Activated CD4-positive, alpha-beta T cell treated with anti-CD3 and anti-CD28 coated beads for 1 hour (primary cell): ENCODE measurements around the gene WDR48.

Source experiments
- DNase-seq: peaks from one replicate; pipeline ENCODE4 v3.0.0-alpha.2; 2020

Gene WDR48

DNA sequence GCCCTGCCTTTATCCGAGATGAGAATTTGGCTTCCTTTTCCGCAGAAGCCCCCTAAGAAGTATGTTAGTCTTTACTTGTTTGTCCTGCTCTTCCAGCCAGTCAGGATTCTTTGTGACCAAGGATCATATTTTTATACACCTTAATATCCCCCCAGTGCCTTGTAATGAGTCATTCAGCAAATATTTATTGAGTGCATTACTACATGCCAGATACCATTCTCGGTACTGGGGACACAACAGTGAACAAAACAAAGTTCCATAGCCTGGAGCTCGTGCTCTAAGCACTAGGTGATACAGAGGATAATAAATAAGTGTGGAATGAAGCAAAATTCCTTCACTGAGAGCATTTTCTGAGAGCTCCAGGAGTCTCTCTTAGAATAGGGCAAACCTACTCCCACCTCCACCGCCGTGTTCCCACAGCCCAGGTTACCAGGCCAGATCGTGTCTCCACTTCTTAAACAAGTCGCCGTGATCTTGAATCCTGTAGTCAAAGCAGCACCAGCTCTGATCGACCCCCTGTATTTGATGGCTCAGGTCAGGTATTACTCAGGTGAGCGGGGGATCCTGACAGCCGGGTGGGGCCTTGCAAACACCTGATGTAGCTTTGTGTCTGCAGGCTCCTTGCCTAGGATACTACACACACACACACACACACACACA, 74.2 kb downstream of the WDR48 start:
- no peak for DNase-seq

DNA sequence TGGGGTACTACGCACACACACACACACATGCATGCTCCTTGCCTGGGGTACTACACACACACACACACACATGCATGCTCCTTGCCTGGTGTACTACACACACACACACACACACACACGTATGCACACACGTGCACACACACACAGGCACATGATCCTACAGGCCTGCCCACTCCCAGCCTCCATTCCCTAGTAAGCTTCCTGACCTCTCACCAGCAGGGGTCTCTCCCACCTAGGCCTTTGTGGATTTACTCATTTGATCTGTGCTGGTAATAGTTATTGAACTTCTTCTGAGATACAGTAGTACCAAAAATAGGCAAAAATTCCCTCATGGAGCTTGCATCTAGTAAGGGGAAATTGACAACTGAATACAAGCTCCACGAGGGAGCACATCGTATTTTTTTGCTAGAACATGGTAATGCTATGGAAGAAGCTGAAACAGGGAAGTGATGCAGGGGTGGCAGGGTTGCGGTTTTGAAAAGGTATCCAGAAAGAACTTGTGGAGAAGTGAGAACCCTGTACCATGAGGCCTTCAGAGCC, 74.8 kb downstream of the WDR48 start:
- no peak for DNase-seq

DNA sequence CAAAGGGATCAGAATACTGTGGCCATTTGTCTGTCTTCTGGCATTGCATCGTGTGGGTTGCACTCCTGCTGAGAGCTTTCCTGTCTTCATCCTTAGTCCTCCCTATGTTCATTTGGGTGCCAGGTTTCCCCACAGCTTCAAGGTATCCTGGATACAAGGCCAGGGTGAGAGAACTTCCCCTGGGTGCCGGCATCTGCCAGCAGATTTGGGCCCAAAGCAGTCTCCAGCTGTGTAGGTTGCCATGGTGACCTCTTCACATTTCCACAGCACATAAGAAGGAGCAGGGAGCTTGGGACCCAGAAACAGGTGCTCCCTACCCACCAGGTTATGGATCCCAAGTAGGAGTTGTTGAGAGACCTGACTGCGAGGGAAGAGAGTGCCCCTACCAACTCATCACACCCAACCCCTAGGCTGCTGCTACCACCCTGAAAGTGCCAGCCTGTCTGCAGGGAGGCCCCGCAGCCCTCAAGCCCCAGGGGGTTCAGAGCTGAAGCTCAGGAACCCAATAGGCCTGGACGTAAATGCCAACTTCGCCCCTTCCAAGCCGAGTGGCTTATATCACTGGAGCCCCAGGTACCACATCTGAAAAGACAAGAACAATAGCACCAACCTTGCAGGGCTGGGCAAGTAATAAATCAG, 75.6 kb downstream of the WDR48 start:
- no peak for DNase-seq

DNA sequence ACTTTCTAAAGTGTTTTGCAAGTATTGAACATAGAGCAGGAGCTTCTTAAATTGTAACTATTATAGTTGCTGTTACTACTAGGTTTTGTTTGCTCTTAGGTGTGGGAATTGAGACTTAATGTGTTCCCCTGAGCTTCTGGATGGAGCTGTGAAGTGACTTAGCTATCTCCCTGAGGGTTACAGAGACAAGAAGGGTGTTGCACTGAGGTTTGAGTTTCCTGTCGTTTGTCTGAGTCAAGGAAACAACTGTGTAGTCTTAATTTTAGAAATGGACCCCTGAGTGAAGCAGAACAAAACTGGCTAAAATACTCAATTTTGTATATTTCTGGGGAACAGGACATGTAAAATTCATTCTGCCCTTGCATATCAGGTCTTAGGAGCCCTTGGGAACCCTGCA, 76.1 kb downstream of the WDR48 start:
- DNase-seq: no peak

DNA sequence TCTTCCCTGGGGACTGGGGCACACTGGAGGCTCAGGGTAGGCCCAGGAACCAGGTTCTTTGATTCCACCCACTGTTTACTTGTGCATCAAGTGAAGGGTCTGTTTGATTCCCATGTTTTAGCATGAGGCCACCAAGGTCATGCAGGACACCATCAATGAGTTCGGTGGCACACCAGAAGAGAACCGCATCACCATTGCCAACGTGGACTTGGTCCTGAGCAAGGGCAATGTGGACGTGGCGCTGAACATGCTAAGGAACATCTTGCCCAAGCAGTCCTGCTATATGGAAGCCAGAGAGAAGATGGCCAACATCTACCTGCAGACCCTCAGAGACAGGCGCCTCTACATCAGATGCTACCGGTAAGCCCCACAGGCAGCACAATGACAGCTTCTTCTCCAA, 77.1 kb downstream of the WDR48 start:
- DNase-seq: no peak

DNA sequence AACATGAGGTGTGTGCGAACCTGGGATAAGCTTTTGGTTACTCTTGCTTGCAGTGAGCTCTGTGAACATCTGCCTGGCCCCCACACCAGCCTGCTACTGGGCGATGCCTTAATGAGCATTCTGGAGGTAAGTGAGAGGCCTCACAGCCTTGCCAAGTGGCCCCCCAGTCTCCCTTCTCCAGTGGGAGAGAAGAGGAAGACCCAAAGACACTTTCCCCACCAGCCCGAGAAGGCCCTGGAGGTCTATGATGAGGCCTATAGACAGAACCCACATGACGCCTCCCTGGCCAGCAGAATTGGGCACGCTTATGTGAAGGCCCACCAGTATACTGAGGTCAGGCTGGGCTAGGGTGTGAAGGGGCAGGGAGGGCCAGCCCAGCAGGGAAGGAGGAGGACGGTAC, 78.2 kb downstream of the WDR48 start:
- no peak for DNase-seq

DNA sequence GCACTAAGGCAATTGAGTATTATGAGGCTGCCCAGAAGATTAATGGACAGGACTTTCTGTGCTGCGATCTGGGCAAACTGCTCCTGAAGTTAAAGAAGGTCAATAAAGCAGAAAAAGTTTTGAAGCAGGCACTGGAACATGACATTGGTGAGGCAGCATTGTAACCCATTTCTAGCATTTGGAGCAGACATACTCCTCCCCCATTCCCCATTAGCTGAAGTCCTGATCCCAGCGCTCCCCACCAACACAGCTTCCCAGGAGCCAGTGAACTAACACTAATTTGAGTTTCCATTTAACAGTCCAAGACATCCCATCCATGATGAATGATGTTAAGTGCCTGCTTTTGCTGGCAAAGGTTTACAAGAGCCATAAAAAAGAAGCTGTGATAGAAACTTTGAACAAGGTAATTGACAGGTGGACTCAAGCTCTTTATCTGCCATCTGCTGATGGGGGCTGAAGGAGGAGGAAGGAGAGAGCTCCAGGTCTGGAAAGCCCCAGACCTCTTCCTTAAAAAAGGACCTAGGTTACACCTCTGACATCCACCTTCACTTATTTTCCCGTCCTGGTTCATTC, 79.0 kb downstream of the WDR48 start:
- DNase-seq: no peak

DNA sequence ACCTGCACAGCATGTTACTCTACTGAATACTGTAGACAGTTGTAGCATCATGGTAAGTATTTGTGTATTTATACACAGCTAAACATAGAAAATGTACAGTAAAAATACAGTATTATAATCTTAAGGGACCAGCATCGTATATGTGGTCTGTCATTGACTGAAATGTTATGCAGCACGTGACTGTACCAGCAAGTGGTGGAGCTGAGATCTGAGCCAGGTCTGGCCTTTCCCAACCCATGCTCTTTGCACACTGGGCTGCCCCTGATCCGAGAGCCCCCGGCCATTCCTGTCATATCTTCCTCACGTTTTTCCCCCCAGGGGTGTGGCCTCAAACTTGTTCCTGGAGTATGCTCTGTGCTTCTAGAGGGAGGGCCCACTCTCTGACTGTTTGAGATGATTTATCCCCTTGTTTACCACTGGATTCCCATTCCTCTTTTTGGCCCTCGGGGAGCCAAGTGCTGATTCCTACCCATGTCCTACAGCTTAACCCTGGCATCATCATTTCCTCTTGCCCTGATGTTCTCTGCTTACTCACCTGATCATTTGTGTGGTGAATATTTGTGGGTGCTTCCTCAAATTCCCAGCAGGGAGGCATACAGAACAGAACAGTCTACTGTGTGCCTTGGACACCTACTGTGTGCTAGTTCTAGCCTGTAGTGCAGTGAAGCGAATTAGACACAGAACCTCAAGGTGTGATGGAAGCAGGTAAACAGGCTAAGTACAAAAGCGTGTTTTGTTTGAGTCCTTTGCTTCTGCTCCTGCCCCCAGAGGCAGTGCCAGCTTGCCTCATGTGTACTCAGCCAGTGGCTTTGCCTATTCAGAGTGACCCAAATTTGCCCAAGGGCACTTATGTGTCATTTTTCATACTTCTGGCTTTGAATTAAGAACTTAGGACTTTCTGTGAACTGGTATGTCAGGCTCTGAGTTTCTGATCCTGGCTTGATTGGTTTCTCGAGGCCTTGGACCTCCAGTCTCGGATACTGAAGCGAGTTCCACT, 80.6 kb downstream of the WDR48 start:
- no peak for DNase-seq

DNA sequence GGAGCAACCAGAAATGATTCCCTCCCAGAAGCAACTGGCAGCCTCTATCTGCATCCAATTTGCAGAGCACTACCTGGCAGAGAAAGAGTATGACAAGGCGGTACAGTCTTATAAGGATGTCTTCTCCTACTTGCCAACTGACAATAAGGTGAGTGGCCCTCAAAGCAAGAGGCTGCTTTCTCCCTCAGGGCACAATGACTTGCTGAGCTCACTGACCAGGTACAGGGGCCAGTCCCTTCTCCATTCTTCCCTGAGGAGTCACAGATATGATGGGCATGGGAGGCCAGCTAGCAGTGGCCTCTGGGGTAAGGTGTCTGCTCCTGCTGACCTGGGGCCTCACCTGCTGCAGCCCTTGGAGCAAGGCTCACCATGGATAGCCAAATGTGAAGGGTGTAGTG, 81.3 kb downstream of the WDR48 start:
- DNase-seq: no peak

DNA sequence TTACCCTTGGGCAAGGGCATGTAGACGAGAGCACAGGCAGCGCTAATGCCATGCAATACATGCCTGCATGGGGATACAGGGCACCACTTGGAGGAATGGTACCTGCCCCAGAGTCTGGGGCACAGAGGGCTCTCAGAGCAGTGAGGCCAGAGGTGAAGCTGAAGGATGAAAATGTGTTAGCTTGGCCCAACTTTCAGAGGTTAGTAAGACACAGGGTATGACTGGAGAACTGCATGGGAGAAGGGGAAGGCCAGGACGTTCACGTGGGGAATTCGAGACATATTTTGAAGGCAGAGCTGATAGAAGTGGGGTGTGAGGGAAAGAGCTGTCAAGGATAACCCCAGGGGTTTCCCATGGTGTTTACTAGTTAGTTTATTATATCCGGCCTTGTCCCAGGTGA, 82.0 kb downstream of the WDR48 start:
- DNase-seq: no peak

DNA sequence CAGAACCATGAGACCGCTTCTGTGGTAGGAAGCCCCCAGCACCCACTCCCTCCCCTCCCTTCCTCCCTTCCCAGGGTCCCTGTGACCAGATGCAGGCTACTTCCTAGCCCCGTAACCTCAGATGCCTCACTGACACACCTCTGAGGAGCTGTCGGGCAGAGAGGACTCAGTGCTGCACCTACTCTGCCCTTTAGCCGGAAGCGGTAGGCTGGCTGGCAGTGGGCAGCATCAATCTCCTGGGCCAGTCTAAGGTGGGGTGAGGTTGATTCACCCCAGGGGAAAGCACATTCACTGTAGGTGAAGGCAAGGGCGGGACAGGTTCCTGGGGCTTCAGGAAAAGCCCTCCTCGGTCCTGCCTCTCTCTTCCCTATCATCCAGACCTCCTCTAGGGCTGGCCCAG, 82.5 kb downstream of the WDR48 start:
- DNase-seq: no peak

DNA sequence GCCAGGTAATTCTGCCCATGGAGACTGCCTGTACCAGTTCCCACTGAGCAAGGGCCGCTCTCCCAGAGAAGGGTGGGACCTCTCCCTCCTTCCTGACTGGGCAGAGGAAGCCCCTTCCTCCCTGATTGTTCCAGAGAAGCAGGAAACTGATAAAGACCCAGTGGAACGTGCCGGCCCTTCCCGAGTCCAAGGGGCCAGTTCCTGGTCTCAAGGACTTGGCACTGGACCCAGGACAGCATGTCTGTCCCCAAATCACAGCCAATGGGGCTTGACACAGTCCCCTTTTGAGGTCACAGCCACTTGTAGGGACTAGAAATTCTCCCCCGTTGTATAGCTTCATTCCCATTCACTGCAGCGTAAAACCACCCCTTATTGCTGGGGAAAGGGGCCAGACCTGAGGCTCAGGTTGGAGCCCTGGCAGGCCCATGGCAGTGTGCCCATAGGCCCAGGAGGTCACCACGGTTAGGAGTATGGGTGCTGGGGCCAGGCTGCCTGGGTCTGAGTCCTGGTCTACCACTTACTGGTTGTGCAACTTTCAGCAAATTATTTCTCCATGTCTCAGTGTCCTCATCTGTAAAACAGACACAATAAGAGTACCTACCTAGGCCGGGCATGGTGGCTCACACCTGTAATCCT, 83.5 kb downstream of the WDR48 start:
- DNase-seq: no peak

DNA sequence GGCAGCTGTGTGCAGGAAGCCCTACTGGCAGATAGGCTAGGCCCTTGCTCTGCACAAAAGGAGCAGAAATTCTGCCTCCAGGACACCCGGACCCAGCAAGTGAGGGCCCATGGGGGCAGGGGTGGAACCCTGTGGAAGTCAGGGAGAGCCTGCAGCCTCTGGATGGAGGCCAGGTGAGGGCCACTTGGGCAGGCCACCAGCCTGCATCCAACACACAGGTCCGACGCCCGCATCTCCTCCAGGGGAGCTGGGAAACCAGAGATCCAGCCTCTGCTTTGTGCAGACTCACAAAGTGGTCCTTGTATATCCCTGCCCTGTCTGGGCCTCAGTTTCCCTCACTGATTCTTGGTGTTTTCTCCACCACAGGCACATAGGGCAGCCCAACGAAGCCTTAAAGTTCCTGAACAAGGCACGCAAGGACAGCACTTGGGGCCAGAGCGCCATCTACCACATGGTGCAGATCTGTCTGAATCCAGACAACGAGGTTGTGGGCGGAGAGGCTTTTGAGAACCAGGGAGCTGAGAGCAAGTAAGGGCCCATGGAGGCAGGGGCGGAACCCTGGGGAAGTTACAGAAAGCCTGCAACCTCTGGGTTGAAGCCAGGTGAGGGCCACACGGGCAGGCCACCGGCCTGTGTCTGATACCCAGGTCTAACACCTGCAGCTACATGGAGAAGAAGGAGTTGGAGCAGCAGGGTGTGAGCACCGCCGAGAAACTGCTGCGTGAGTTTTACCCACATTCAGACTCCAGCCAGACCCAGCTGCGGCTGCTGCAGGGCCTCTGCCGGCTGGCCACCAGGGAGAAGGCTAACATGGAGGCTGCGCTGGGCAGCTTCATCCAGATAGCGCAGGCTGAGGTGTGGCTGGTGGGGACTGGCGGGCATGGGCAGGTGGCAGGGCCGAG, 85.0 kb downstream of the WDR48 start:
- DNase-seq: no peak

DNA sequence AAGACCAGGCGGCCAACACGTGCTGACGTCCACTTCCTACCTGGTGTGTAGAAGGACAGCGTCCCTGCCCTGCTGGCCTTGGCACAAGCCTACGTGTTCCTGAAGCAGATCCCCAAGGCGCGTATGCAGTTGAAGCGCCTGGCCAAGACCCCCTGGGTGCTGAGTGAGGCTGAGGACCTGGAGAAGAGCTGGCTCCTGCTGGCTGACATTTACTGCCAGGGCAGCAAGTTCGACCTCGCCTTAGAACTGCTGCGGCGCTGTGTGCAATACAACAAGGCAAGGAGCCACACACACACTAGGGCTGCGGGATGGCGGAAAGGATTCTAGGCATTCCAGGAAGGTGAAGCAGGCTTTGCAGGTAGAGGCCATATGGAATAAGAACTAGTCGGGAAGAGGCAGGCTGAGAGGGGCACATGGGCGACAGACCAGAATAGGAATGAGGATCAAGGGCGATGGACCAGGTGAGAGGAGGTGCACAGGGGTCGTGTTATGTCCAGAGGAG, 85.7 kb downstream of the WDR48 start:
- DNase-seq: no peak

DNA sequence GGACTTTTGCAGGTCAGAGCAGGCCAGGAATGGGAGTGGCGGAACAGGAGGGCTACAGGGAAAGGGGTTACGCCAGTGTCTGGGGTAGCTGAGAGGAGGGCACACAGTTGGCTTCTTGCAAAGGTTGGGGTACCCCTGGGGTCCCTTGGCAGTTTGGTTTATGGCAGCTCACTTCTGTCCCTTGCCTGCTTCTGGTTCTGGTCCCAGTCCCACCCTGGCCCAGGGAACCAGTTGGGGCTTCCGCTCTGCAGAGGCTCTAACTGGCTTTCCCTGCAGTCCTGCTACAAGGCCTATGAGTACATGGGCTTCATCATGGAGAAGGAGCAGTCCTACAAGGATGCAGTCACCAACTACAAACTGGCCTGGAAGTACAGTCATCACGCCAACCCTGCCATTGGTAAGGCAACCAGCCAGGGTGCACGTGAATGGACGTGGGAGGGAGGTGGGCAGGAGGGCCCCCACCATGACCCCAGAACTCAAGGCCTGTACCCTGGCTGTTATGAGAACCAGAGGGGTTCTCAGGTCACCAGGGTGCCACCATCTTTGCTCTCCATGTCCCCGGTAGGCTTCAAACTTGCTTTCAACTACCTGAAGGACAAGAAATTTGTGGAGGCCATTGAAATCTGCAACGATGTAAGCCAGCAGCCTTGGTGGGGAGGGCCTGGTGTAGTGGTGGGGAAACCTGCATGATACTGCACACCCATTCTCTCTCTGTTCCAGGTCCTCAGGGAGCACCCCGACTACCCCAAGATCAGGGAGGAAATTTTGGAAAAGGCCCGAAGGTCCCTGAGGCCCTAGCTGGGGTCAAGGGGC, 86.4 kb downstream of the WDR48 start:
- no peak for DNase-seq

DNA sequence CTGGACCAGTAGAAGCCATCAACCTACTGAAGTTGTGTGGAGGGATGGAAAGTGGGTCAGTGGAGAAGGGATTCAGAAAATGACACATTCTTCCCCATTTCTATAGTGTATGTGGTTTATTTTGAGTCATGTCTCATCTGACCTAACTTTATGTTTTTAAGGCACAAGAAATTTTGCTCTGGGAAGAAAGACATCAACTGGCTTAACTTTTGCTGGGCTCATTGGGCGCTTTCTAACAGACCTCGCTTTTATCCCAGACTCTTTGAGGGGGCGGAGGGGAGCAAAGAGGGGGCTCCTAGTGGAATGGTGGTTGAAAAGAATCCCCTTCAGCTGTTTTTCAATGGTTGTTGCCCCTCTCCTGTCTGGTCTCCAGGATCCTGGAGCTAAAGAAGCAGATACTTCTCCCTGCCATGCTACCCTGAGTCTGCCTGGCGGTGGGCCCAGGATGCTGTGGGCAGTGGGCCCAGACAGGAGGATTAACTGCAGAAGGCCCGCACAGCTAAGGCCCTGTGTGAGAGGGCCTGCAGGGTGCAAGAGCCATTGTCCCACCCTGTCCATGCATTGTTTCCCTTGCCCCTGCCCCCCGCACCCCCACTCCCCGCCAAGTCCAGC, 87.1 kb downstream of the WDR48 start:
- no peak for DNase-seq

DNA sequence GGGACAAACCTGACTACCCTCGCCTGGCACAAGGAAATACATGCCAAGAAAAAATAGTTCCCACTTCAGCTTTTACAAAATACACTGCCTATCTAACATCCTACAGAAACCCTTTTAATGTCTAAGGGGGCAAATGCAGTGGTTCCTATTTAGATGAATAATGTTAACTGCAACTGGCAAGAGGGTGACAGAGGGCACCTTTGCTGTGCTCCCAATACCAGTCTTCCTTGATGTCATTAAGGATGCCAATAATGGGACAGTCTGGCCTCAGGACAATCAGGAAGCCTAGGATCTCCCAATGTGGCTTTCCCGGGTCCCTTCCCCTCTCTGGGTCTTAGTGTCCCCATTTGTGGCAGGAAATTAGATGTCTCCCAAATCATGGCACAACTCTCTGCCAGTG, 87.6 kb downstream of the WDR48 start:
- DNase-seq: no peak

DNA sequence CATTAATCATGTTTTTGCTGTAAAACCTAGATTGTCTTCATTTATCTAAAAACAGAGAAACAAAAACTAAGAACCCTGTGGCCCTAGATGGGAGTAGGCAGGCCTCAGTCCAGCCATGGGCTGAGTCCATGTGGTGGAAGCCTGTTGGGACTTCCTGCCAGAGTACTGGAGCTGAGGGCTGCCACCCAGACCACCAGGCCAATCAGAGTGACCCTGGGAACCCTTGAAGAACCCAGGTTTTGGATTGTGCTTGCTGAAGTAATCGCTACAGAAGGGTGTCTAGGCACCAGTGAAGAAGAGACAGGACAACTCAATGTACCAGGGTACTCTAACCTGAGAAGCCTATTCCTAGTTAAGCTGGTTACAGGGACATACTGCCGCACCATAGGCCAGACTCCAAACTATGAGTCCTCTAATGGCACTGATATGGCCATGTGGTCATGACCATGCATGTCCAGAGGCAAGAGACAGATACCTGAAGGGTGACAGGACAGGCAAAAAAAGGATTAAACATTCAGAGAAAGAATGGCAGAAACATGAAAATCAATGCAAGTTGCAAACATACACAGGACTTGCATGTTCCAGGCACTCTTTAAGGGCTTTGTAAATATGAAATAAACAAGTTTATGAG, 88.6 kb downstream of the WDR48 start:
- DNase-seq: no peak

DNA sequence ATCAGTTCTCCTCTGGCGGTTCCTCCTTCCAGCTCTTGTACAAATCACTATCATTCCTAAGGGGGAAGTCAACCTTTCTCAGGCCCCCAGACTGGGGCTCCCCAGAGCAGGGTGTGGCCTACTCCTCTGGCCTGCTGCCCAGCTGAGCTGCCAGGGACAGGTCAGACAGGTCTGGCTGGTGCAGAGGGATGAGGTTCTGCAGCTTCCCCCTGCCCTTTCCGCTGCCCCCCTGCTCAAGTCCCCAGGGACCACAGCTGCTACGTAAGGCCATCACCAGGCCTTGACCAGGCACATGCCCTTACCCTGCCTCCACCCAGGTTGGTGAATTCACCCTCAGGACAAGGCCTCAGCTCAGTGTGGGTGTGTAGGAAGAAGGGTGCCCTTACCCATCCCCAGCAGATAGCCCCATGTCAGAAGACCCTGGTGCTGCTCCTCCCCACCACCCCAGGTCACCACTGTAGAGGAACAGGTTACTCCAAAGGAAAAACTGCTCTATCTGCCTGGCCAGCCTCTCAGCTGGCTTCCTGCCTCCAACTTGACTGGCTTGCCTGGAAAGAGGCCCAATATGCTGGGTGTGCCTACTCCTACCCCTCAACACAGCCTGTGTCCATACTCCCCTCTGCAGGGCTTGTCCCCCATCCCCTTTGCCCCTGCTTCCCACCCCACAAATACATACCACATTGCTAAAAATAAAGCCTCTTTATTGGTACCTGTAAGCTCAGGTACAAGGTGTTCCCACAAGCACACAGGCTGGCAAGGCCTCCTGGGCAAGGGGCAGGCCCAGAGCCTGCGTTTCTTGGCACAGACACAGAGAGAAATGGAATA, 89.6 kb downstream of the WDR48 start:
- no peak for DNase-seq
